H1 (cell line): ENCODE measurements around the gene GAB2. TPM values are rescaled to one million over a fixed set of nuclear protein-coding genes. Genes with fewer than 3 reads are reported as not detected.

Experiments used
- E2F6 ChIP-seq: IDR thresholded peaks from 2 replicates; pipeline ENCODE4 v1.6.1; 2012; ENCODE audit warnings: inconsistent platforms
- JUN ChIP-seq: IDR thresholded peaks from 2 replicates; pipeline ENCODE4 v1.6.1; 2011; ENCODE audit warnings: low read depth, mild to moderate bottlenecking, improper control_type of control experiment, low read length
- NRF1 ChIP-seq: IDR thresholded peaks from 2 replicates; pipeline ENCODE4 v1.6.1; 2011; ENCODE audit warnings: mild to moderate bottlenecking, low read depth, low read length, improper control_type of control experiment
- SP1 ChIP-seq: IDR thresholded peaks from 2 replicates; pipeline ENCODE4 v1.6.1; 2011; ENCODE audit warnings: low read depth, low read length
- polyA plus RNA-seq, 7 experiments: library from polyadenylated mRNA; depleted of rRNA in 3 of 7; stranded (reverse) in 5 of 7; unstranded in 2 of 7; fragments of >200 nt in 5 of 7; fragments of 200-250 nt in 2 of 7; gene quantifications; 1 replicate in 5 of 7; 2 replicates in 1 of 7; 4 replicates in 1 of 7; pipeline versions ENCODE4 v1.2.1 to v1.2.3, GENCODE V29; 2011 to 2013; ENCODE audit warnings: missing spikeins in 2 of 7, mixed read lengths in 2 of 7
- total RNA-seq: library from RNA; stranded (reverse); fragmentation: NEBNext Ultra II Directional; extraction: Animal tissue kit (Norgen Biotek cat#: 25700); gene quantifications from 2 replicates; pipeline ENCODE4 v1.2.1, GENCODE V29; 2021

The GAB2 gene
- total and polyA plus RNA-seq, 2 of the 8 experiments (the other 6 are each of a cell fraction or from before 2014, with no cell fraction given): 6.3 to 14.0 TPM

GRCh38 chr11:78227921-78228320 is 189.7 kb downstream of the GAB2 start (continued):
- TF ChIP-seq NRF1 (no peak), JUN (no peak), E2F6 (no peak), SP1 (no peak)
